NT2/D1 (cell line): Measurements from ENCODE around the gene RGS16.

Experiments used
- SUZ12 ChIP-seq: IDR thresholded peaks from 2 replicates; pipeline ENCODE4 v1.6.1; 2011; ENCODE audit not compliant: insufficient read length, insufficient read depth; ENCODE audit errors: extremely low read depth
- YY1 ChIP-seq: IDR thresholded peaks from 2 replicates; pipeline ENCODE4 v1.6.1; 2011; ENCODE audit not compliant: insufficient read length, insufficient read depth
- ZNF274 ChIP-seq: IDR thresholded peaks from 2 replicates; pipeline ENCODE4 v1.6.1; 2011; ENCODE audit warnings: mild to moderate bottlenecking, low read depth, low read length

- no peak for TF ChIP-seq ZNF274
- TF ChIP-seq YY1 = no peak
- no peak for TF ChIP-seq SUZ12
Observed at GRCh38 chr1:182584746-182585145, 19.4 kb downstream of the RGS16 start.
